GM18867 (cell line): Measurements from ENCODE around the gene ZNF710.
"Not testable (repeated sequence)": the region's sequence is repeated elsewhere in the genome, so short reads cannot be mapped to it uniquely, and the experiment has no call there.

Experiments used
- ATAC-seq: cut with Tn5 transposase; IDR thresholded peaks from one replicate; pipeline ENCODE4 v1.9.1; 2021; ENCODE audit warnings: mild to moderate bottlenecking, moderate library complexity; ENCODE audit not compliant: unreplicated experiment

Gene ZNF710

GRCh38 chr15:90058308-90058707, 57.2 kb downstream of the ZNF710 start:
- peak; percentile 42 for ATAC-seq

DNA sequence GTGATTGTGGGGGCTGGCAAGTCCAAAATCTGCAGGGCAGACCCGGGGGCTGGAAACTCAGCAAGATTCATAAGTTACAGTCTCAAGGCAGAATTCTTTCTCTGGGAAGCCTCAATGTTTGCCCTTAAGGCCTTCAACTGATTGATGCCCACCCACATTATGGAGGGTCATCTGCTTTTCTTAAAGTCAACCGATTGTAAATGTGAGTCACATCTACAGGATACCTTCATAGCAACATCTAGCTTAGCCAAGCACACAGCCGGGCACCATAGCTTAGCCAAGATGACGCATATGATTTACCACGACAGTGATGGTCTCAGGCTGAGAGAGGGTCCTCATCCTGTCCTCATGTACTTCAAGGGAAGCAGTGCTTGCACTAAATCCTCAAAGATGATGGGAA, 57.7 kb downstream of the ZNF710 start:
- ATAC-seq, result no peak

DNA sequence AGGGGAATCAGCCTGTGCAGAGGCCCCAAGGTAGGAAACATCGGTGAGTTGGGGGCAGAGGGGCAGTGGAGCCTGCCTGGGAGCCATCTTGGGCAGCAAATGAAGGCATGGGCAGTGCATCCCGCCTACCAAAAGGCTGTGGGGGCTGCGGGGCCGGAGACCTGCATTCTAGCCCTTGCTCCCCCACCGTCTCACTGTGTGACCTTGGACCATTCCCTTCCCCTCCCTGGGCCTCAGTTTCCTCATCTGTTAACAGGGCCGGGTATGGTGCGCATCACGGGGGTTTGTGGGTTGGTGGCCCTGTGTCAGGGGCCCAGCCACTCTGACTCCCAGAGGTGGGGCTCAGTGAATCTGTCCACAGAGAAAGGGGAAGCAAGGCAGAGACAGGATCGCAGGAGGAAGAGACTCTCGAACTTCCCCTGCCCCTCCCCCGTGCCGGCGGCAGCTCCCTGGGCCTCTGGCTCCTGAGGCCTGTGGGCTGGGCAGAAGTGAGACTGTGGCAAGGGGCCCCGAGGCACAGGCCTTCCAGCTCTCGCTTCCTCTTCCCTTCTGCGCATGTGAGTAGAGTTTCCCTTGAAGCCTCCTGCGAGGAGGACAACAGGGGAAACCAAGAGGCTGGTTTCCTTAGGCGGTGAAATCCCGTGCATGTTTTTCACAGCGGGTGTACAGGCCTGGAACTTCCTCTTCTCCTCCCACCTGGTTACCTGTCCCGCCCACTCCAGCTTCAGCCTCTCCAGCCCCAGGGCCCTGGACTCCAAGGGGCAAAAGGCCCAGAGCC, 58.3 kb downstream of the ZNF710 start:
- peak; percentile 91 for ATAC-seq

- no peak for ATAC-seq
Measured at GRCh38 chr15:90060797-90061196, 59.7 kb downstream of the ZNF710 start.

- no peak for ATAC-seq
Measured at GRCh38 chr15:90062023-90062442, 60.9 kb downstream of the ZNF710 start.

- no peak for ATAC-seq
Measured at GRCh38 chr15:90062462-90062932, 61.4 kb downstream of the ZNF710 start.

GRCh38 chr15:90062973-90063769, 62.0 kb downstream of the ZNF710 start:
- no peak for ATAC-seq

DNA sequence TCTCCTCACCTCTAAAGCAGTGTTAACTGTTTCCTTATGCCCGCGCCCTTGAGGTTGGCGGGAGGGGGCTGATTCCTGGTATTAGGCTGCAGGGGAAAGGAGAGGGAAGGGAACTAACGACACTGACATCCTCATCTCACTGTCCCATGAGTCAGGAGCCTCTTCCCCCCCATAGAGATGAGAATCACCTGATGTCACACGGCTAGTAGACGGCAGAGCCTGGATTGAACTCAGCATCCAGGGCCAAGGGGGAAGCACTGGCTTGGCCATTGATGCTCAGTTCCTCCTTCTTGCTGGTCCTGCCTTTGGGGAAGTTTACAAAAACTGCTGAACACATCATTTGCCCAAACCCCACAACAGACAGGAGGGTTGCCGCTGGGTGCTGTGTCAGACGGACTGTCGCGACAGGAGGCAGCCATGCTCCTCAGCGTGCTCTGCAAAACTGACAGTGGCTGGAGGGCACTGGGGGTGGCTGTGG, 62.7 kb downstream of the ZNF710 start:
- no peak for ATAC-seq

- ATAC-seq, result no peak
Measured at GRCh38 chr15:90064911-90065681, 64.0 kb downstream of the ZNF710 start.

DNA sequence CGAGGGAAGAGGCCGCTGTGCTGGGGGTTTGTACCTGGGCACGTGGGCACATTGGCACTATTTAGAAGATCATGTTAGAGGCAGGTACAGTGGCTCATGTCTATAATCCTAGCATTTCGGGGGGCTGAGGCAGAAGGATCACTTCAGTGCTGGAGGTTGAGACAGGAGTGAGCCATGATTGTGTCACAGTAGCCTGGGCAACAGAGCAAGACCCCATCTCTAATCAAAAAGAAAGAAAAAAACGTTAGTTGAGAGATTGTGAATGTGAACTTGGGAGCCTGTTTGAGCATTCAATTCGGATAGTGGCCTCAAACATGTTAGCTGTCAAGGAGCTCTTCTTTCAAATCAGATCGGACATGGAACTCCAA, 64.5 kb downstream of the ZNF710 start:
- no peak for ATAC-seq

DNA sequence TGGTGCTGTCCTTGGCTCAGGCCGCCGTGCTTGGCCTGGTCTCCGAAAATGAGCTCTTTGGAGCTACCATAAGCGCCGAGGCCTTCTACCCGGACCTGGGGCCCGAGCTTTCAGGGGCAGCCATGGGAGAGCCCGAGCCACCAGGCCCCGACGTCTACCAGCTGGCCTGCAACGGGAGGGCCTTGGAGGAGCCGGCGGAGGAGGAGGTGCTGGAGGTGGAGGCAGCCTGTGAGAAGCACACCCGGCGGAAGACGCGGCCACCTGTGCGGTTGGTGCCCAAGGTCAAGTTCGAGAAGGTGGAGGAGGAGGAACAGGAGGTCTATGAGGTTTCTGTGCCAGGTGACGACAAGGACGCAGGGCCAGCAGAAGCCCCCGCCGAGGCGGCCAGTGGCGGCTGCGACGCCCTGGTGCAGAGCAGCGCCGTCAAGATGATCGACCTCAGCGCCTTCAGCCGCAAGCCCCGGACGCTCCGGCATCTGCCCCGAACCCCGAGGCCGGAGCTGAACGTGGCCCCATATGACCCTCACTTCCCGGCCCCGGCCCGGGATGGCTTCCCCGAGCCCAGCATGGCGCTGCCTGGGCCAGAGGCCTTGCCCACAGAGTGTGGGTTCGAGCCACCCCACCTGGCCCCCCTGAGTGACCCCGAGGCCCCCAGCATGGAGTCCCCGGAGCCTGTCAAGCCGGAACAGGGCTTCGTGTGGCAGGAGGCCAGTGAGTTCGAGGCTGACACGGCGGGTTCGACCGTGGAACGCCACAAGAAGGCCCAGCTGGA, 66.2 kb downstream of the ZNF710 start:
- no peak for ATAC-seq

DNA sequence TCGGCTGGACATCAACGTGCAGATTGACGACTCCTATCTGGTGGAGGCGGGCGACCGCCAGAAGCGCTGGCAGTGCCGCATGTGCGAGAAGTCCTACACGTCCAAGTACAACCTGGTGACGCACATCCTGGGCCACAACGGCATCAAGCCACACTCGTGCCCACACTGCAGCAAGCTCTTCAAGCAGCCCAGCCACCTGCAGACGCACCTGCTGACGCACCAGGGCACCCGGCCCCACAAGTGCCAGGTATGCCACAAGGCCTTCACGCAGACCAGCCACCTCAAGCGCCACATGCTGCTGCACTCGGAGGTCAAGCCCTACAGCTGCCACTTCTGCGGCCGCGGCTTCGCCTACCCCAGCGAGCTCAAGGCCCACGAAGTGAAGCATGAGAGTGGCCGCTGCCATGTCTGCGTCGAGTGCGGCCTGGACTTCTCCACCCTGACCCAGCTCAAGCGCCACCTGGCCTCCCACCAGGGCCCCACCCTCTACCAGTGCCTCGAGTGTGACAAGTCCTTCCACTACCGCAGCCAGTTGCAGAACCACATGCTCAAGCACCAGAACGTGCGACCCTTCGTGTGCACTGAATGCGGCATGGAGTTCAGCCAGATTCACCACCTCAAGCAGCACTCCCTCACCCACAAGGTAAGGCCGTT, 67.0 kb downstream of the ZNF710 start:
- ATAC-seq, result no peak

- ATAC-seq, result not testable (repeated sequence)
Measured at GRCh38 chr15:90070623-90071022, 69.5 kb downstream of the ZNF710 start.

GRCh38 chr15:90071220-90071807, 70.2 kb downstream of the ZNF710 start:
- ATAC-seq, result peak; percentile 69

DNA sequence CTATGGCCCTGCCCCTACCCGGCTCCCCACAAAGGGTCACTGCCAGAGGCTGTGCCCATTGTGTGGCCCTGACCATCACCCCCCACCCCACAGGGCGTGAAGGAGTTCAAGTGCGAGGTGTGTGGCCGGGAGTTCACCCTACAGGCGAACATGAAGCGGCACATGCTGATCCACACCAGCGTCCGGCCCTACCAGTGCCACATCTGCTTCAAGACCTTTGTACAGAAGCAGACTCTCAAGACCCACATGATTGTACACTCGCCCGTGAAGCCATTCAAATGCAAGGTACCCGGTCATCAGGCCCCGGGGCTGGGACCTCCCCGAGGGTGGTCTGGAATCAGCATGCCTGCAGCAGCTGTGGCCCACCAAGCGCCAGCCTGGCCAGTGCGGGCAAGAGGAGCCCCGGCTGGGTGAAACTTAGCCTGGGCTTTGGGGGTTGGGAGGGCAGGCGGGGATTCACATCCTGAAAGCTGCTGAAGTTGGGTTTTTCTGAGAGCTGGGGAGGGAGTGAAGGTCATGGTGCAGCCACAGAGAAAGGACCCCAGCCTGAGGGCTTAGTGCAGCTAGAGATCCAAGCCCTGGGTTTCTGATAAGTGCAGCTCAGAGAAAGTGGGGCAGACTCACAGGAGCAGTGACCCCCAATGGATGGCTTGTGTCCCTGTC, 72.0 kb downstream of the ZNF710 start:
- no peak for ATAC-seq

DNA sequence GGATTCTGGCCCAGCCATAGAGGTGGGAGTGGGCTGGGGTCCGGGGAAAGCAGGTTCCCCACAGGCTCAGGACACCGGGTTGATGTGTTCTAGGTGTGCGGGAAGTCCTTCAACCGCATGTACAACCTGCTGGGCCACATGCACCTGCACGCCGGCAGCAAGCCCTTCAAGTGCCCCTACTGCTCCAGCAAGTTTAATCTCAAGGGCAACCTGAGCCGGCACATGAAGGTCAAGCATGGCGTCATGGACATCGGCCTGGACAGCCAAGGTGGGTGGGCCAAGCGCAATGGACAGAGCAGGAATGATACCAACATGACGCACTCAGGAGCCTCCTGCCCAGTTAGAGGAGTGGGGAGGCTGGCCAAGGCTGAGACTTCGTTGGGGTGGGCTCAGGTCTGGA, 72.9 kb downstream of the ZNF710 start:
- ATAC-seq, result no peak

GRCh38 chr15:90074916-90075315, 73.8 kb downstream of the ZNF710 start:
- ATAC-seq, result no peak

DNA sequence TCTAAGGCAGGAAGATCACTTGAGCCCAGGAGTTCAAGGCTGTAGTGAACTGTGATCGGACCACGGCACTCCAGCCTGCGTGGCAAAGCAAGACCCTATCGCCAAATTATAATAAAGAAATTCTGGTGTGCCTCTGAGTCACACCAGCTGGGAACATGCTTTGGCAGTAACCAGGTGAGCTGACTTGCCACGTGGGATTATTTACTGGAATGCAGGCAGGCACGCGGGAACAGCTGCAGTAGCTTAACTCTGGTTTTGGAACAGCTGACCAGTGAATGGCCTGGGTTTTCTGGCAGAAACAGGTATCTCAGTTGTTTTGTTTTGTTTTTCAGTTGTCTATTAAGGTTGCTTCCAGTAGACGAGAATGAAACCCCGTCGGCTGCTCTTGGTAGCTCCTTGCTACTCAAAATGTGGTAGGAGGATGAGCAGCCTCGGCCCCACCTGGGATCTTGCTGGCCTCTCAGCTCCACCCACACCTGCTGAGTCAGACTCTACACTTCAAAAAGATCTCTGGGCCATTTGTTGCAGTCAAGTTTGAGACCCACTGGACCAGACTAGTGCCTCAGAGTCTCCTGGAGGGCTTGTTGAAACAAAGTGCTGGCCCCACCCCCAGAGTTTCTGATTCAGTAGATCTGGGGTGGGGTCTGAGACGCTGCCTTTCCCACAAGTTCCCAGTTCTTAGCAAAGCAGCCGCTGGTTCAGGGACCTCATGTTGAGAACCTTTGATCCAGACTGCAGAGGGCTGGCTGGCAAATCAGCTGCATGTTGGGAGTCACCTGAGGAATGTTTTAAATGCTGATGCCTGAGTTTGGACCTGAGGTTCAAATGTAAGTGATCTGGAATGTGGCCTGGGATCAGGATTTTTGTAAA, 74.5 kb downstream of the ZNF710 start:
- no peak for ATAC-seq
